Activated CD4-positive, alpha-beta T cell treated with anti-CD3 and anti-CD28 coated beads, Interleukin-2, amount 50 U/mL, for 24 hours (primary cell): ENCODE data around the gene NRBP1.
"Not testable (repeated sequence)": the region's sequence is repeated elsewhere in the genome, so short reads cannot be mapped to it uniquely, and the experiment has no call there.

ENCODE experiments used
- DNase-seq, 2 donors: peaks; one replicate each; pipeline ENCODE4 v3.0.0-alpha.2; 2020; ENCODE audit warnings: low read depth in 1 of 2, low spot score in 1 of 2

Gene NRBP1

DNA sequence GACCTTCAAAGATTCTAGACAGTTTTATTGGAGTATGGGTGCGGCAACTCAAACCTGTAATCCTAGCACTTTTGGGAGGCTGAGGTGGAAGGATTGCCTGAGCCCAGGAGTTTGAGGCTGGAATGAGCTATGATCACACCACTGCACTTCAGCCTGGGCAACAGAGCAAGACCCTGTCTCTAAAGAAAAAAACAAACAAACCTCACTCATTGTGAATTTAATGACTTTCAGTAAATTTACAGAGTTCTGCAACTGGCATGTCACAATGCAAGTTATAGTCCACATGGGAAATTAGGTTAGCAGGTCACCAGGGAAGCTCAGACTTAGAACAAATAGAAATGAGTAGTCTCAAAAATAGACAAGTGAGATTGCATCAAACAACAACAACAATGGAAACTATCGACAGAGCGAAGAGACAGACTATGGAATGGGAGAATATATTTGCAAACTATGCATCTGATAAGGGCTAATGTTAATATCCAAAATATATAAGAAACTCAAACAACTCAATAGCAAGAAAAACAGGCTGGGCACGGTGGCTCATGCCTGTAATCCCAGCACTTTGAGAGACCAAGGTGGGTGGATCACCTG, 6.7 kb upstream of the NRBP1 start:
- no peak for DNase-seq

DNA sequence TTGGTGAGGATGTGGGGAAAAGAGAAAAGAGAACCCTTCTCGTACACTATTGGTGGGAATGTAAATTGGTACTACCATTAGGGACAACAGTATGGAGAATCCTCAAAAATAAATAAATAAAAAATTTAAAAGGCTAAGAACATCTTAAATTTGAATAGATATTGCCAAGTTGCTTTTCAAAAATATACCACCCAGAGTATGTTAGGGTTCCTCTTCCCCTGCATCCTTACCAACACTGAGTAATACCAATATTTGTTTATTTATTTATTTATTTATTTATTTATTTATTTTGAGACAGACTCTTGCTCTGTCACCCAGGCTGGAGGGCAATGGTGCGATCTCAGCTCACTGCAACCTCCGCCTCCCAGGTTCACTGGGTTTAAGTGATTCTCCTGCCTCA, 5.5 kb upstream of the NRBP1 start:
- DNase-seq: no peak

GRCh38 chr2:27425039-27425438, 3.4 kb upstream of the NRBP1 start:
- DNase-seq: not testable (repeated sequence)

- DNase-seq: no peak
These were observed 593 bp upstream of the NRBP1 start for GRCh38 chr2:27427863-27428212.

DNA sequence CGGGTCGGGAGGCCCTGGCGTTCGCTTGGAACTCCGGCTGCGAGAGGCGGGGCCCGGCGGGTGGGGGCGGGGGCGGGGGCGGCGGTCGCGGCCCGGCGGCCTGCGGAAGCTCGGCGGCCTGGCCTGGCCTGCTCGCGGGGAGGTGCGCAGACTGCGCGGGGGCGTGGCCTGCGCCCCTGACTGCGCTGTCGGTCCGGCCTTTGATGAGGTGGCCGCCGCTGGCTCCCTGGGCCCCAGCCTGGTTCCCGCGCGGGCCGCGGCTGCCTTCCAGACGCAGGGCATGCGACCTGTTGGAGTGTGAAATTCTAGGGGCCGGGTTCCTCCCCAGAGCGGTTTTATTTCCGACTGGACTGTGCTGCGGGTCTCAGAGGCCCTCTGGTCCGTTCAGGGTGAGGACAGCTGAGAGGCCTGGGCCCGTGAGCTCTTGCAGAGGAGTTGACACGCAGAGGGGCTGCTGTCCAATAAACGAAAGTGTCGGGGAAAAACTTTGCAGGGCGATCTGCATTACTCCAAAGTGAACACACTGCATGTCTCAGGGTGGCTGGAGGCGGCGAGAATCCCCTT, 629 bp downstream of the NRBP1 start:
- DNase-seq: peak; percentile 44

DNA sequence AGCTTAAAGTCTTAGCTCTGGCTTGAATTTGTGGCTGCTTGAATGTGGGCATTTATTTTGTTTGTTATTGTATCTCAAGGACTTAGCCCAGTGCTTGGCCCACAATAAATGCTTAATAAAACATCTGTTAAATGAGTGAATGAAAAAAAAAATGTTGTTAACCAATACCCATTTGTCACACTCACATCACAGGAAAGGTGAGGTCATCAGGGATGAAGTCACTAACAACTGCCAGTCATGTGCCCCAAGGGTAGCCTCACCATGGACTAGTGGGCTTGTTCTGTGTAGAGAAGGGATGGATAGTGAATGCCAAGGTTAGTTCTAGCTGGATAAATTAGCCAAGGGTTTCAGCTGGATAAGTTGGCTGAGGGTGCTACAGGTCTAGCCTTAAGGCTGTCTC, 3.0 kb downstream of the NRBP1 start:
- DNase-seq: peak in 1 of 2 donors; percentile 29

DNA sequence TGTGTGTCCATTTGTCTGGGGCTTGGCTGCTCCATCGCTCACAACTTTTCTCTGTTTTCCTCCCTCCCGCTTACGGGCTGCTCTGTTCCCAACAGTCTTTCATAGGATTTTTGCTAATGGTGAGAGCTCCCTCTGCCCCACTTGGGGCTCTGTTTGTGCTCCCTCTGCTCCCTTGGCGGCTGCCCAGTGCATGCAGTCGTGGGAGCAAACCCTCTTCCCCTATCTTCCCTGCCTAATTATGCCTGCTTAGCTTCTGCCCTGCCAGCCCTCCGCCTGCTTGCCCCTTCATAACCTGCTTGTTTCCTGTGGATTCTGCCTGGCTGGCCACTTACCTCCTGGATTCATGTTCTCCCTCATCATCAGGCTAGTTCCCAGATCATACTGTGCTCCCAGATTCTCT, 7.2 kb downstream of the NRBP1 start:
- no peak for DNase-seq

DNA sequence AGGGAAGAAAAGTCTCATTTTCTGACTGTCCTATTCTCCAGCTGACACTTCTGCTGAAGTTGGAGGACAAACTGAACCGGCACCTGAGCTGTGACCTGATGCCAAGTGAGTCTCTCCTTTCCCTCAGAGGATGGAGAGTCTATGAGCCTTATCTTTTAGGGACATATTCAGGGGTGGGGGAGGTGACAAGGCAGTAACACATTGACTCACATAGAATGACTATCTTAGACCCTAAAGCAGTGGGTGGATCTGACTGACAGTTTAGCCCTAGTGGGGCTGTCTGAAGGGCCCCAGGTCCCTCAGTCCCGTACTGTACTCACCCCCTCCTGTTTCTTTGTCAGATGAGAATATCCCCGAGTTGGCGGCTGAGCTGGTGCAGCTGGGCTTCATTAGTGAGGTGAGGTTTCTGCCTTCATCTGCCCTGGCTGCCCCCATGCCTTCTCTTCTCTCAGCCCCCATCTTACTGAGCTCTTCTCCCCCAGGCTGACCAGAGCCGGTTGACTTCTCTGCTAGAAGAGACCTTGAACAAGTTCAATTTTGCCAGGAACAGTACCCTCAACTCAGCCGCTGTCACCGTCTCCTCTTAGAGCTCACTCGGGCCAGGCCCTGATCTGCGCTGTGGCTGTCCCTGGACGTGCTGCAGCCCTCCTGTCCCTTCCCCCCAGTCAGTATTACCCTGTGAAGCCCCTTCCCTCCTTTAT, 12.9 kb downstream of the NRBP1 start:
- DNase-seq: no peak

GRCh38 chr2:27441958-27442919, 13.8 kb downstream of the NRBP1 start, which contains the start of gene KRTCAP3:
Gene KRTCAP3 (plus strand): TSS chr2:27442381. CDS start chr2:27442413, 32 bp downstream.
- DNase-seq: no peak

- DNase-seq: no peak
These were observed 14.5 kb downstream of the NRBP1 start for GRCh38 chr2:27442920-27443282.

GRCh38 chr2:27445155-27445554, 16.7 kb downstream of the NRBP1 start:
- no peak for DNase-seq

GRCh38 chr2:27445615-27446014, 17.2 kb downstream of the NRBP1 start:
- DNase-seq: no peak

GRCh38 chr2:27446057-27446456, 17.6 kb downstream of the NRBP1 start:
- no peak for DNase-seq

- no peak for DNase-seq
These were observed 19.9 kb downstream of the NRBP1 start for GRCh38 chr2:27448381-27448780.

GRCh38 chr2:27451095-27451494, 22.7 kb downstream of the NRBP1 start:
- DNase-seq: no peak

- no peak for DNase-seq
These were observed 25.5 kb downstream of the NRBP1 start for GRCh38 chr2:27453968-27454367.

GRCh38 chr2:27461118-27461517, 32.7 kb downstream of the NRBP1 start:
- no peak for DNase-seq

DNA sequence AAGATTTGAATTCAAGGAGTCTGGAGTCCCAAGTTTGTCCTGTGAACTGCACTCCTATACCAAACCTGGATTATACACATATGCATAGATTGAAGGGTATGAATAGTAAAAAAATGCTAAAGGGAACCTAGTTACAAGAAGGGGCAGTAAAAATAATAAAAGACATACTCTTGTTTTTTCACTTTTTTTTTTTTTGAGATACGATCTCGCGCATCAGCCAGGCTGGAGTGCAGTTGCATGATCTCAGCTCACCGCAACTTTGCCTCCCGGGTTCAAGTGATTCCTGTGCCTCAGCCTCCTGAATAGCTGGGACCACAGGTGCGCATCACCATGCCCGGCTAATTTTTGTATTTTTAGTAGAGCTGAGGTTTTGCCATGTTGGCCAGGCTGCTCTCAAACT, 36.0 kb downstream of the NRBP1 start:
- no peak for DNase-seq

- DNase-seq: no peak
These were observed 43.5 kb downstream of the NRBP1 start for GRCh38 chr2:27471961-27472360.

- DNase-seq: no peak
These were observed 57.1 kb downstream of the NRBP1 start for GRCh38 chr2:27485496-27485895.

DNA sequence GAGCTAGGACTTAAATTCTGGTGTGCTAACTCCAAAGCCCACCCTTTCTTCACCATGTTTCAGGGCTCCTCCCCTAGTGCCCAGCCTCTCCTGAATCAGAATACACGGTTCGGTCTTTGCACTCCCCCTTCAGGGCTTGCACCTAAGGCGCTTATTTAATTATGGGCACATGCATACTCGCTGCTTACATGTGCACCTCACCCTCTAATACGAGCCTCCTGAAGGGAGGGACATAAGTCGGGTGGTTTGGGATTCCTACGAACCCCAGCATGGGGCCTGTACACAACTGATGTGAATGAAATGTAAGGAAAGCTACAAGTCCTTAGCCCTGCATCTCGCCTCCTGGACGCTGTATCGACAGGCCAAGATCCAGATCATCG, 60.7 kb downstream of the NRBP1 start:
- DNase-seq: no peak
